Brain microvascular endothelial cell (primary cell): Measurements from ENCODE around the gene UEVLD.
"Not testable (repeated sequence)": the region's sequence is repeated elsewhere in the genome, so short reads cannot be mapped to it uniquely, and the experiment has no call there.

Source experiments
- DNase-seq: peaks from one replicate; pipeline ENCODE4 v3.0.0-alpha.2; 2020
- H3K27ac ChIP-seq: fragments of 250-450 bp; sonication (Bioruptor Pico); 2 replicates; pipeline ENCODE4 v1.5.1; 2020; ENCODE audit warnings: mild to moderate bottlenecking, moderate library complexity
- H3K27me3 ChIP-seq: fragments of 250-450 bp; sonication (Bioruptor Pico); replicated peaks from 2 replicates; pipeline ENCODE4 v1.5.1; 2020; ENCODE audit warnings: mild to moderate bottlenecking
- H3K36me3 ChIP-seq: fragments of 250-450 bp; sonication (Bioruptor Pico); replicated peaks from 2 replicates; pipeline ENCODE4 v1.5.1; 2020; ENCODE audit warnings: mild to moderate bottlenecking
- H3K4me3 ChIP-seq: 2 replicates; pipeline ENCODE4 v1.5.1; 2011; ENCODE audit warnings: low read depth, mild to moderate bottlenecking, control low read depth, low read length, moderate library complexity
- in situ Hi-C: cut with HindIII; loops from 2 replicates; pipeline ENCODE4 v1.10.0; 2017; ENCODE audit warnings: low sequenced_read_pairs, low pct_ligation_motif_present
- TF ChIP-seq, protein P1 (sequence below): IDR thresholded peaks from 2 replicates; pipeline ENCODE4 v1.5.1; 2011; ENCODE audit warnings: low read depth, mild to moderate bottlenecking, moderate library complexity, low read length, control low read depth, inconsistent platforms; ENCODE audit errors: missing control alignments

Gene UEVLD

DNA sequence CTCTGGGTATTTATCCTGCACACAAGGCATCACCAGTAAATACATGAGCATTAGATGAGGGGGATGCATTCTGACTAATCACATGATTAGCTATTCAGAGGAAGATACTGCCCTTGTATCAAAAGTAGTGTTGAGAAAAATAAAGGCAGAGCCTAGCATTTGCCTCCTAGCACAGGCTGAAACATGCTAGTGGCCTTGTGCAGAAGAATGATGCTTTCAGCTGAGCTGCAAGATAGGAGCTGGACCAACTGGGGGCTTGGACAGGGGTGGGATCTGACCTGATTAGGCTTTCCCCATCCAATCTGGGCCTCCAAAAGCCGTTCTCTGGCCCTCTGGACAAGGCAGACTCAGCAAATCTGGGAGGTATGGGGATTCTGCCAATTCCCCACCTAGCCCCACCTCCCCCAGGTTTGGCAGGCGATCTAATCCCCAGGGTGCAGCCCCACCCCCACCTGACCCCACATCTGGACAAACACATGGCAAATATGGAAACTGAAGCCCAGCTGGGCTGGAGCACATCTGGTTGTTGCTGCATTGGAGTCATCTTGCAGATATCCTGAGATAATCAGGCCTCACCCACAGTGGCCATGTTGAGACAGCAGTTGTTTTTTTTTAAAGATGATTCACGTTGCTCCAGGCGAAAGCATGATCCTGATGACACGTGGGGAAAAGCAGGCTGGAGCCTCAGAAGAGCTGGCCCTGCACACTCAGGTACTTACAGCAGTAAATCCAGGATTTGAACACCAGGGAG, 6.6 kb upstream of the UEVLD start:
- no peak overlapping the region for H3K4me3 ChIP-seq
- in situ Hi-C loops: no loop called here
- peak; percentile 47 for DNase-seq
- H3K27ac ChIP-seq: no peak overlapping the region
- peaks cover 4% of the 10 kb centered on the region for H3K36me3 ChIP-seq
- TF ChIP-seq, protein P1, sequence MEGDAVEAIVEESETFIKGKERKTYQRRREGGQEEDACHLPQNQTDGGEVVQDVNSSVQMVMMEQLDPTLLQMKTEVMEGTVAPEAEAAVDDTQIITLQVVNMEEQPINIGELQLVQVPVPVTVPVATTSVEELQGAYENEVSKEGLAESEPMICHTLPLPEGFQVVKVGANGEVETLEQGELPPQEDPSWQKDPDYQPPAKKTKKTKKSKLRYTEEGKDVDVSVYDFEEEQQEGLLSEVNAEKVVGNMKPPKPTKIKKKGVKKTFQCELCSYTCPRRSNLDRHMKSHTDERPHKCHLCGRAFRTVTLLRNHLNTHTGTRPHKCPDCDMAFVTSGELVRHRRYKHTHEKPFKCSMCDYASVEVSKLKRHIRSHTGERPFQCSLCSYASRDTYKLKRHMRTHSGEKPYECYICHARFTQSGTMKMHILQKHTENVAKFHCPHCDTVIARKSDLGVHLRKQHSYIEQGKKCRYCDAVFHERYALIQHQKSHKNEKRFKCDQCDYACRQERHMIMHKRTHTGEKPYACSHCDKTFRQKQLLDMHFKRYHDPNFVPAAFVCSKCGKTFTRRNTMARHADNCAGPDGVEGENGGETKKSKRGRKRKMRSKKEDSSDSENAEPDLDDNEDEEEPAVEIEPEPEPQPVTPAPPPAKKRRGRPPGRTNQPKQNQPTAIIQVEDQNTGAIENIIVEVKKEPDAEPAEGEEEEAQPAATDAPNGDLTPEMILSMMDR: no peak
- no peaks in the 10 kb centered on the region for H3K27me3 ChIP-seq

DNA sequence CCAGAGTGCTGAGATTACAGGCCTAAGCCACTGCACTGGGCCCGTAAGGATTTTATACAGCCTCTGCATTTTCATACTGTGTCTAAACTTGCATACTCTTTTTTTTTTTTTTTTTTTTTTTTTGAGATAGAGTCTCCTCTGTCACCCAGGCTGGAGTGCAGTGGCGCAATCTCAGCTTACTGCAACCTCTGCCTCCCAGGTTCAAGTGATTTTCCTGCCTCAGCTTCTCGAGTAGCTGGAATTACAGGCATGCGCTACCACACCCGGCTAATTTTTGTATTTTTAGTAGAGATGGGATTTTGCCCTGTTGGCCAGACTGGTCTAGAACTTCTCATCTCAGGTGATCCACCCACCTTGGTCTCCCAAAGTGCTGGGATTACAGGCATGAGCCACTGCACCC, 5.6 kb upstream of the UEVLD start:
- H3K27ac ChIP-seq, H3K36me3 ChIP-seq, in situ Hi-C loops, H3K27me3 ChIP-seq, DNase-seq, H3K4me3 ChIP-seq: not testable (repeated sequence)

DNA sequence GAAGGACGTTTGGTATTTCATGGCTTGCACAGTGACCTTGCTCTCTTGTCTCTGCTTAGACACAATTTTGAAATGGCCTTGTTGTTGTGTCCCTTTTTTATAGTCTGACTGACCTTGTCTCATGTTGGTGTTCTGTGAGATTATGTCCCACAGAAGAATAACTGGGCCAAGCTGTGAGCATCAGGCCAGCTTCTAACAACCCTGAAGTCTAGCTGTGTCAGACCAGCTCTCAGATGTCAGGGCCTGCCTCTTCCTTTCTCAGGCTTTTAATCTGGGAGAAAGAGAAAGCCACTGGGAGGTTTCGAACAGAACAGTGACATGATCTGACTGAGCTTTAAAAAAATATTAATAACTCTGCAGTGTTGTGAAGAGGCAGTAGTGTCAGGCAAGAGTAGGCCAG, 2.0 kb upstream of the UEVLD start:
- Histone ChIP-seq H3K36me3 (no peaks in the 10 kb centered on the region), H3K27me3 (no peaks in the 10 kb centered on the region), H3K27ac (no peak overlapping the region), H3K4me3 (no peak overlapping the region)
- in situ Hi-C loops: no loop called here
- no peak for DNase-seq
- TF ChIP-seq, protein P1: no peak

DNA sequence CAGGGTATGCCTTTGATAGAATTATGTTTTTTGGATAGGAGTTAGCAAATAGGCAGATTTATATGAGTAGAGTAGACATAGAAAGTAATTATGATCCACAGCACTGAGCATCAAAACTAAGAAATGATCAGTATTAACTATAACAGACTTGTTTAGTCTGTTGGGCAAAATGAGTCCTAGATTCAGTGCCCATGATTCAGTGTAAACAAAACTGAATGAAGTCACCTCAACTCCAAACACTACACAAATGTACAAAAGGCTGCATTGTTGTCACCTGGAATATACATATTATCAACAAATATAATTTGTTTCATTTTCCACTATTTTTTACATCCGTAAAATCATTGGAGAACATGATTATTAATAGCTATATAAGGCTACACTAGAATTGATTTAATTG, 6.7 kb downstream of the UEVLD start:
- H3K27ac ChIP-seq: no peak overlapping the region
- H3K27me3 ChIP-seq: no peaks in the 10 kb centered on the region
- no peak overlapping the region for H3K4me3 ChIP-seq
- DNase-seq: no peak
- no peaks in the 10 kb centered on the region for H3K36me3 ChIP-seq
- in situ Hi-C loops: no loop called here
- TF ChIP-seq, protein P1: no peak

DNA sequence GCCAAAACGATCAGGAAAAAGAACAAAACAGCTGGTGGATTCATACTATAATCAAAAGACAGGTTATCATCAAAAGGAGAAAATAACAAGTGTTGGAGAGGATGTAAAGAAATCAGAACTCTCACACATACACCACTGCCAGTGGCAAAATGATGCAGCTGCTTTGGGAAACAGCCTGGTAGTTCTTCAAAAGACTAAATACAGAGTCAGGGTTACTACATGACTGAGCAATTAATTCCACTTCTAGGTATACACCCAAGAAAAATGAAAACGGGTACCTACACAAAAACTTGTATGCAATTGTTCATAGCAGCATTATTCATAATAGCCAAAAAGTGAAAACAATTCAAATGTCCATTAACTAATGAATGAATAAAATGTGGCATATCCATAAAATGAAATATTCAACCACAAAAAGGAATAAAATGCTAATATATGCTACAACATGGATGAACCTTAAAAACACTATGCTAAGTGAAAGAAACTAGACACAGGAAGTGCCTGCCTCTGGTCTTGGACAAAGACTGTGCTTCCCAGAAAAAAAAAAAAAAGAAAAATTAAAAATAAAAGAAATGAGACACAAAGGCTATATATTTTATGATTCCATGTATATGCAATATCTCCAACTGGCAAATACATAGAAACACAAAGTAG, 8.3 kb downstream of the UEVLD start:
- H3K27ac ChIP-seq: no peak overlapping the region
- TF ChIP-seq, protein P1: no peak
- no peak overlapping the region for H3K4me3 ChIP-seq
- no peaks in the 10 kb centered on the region for H3K27me3 ChIP-seq
- H3K36me3 ChIP-seq: peaks cover 7% of the 10 kb centered on the region
- DNase-seq: no peak
- in situ Hi-C loops: no loop called here

DNA sequence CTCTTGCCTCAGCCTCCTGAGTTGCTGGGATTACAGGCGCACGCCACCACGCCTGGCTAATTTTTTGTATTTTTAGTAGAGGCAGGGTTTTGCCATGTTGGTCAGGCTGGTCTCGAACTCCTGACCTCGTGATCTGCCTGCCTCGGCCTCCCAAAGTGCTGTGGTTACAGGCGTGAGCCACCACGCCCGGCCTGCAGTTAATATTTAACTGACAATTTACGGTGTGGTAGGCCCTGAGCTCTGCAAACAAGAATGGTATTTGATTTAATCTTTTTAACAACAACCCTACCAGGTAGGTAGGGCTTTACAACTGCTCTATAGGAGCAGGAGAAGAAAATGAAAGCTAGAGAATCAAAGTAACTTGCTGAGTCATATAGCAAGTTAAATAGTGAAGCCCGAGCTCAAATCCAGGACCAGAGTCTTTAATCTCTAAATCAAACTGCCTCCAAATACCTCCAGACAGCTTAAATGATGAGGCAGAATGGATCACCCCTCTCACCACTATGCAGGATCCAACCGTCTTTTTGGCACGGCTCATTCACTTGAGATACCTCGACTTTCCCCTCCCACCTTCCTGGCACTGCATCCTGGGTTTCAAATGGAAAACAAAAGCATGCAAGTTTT, 9.4 kb downstream of the UEVLD start:
- H3K4me3 ChIP-seq: no peak overlapping the region
- in situ Hi-C loops: no loop called here
- H3K27me3 ChIP-seq: no peaks in the 10 kb centered on the region
- TF ChIP-seq, protein P1: no peak
- DNase-seq: no peak
- H3K27ac ChIP-seq: no peak overlapping the region
- peaks cover 10% of the 10 kb centered on the region for H3K36me3 ChIP-seq
